GM12875 (cell line): ENCODE data around the gene ARHGDIA.
"Not testable (repeated sequence)": the region's sequence is repeated elsewhere in the genome, so short reads cannot be mapped to it uniquely, and the experiment has no call there.

Experiments
- H3K4me3 ChIP-seq: one replicate; pipeline ENCODE4 v1.5.1; 2011; ENCODE audit warnings: low read depth, low read length, control low read depth
- CTCF ChIP-seq: IDR thresholded peaks from 2 replicates; pipeline ENCODE4 v1.5.1; 2011; ENCODE audit warnings: low read depth, mild to moderate bottlenecking, control low read depth, inconsistent platforms, low read length, moderate library complexity, borderline replicate concordance; ENCODE audit not compliant: insufficient read depth

Gene ARHGDIA

GRCh38 chr17:81870981-81871386, at the start of gene ARHGDIA:
Gene ARHGDIA (minus strand): TSS chr17:81871337. CDS start chr17:81869930, 1,407 bp downstream.
- H3K4me3 ChIP-seq = peak within 1 kb of the TSS; percentile 81
- TF ChIP-seq CTCF = no peak

- H3K4me3 ChIP-seq = no peak overlapping the region
- no peak for TF ChIP-seq CTCF
Observed at GRCh38 chr17:81918832-81919545, 47.9 kb upstream of the ARHGDIA start.

GRCh38 chr17:81918333-81918669, 47.2 kb upstream of the ARHGDIA start:
- not testable (repeated sequence) for H3K4me3 ChIP-seq

GRCh38 chr17:81917565-81918332, 46.6 kb upstream of the ARHGDIA start, which contains the start of gene SIRT7:
Gene SIRT7 (minus strand): TSS chr17:81918176. CDS start chr17:81918131, 45 bp downstream.
- peak within 1 kb of the TSS; percentile 65 for H3K4me3 ChIP-seq
- TF ChIP-seq CTCF = no peak

- peak overlapping the region; percentile 65 for H3K4me3 ChIP-seq
- TF ChIP-seq CTCF = no peak
Observed at GRCh38 chr17:81916234-81917001, 45.3 kb upstream of the ARHGDIA start.

- no peak overlapping the region for H3K4me3 ChIP-seq
- no peak for TF ChIP-seq CTCF
Observed at GRCh38 chr17:81915331-81915730, 44.2 kb upstream of the ARHGDIA start.

- H3K4me3 ChIP-seq = no peak overlapping the region
- no peak for TF ChIP-seq CTCF
Observed at GRCh38 chr17:81914103-81914850, 43.1 kb upstream of the ARHGDIA start.
